OCI-M2 (cell line): ENCODE data around the gene CORIN.
"Not testable (repeated sequence)": the region's sequence is repeated elsewhere in the genome, so short reads cannot be mapped to it uniquely, and the experiment has no call there.

Source experiments
- DNase-seq: peaks from one replicate; lab custom pipeline; 2025; ENCODE audit not compliant: unreplicated experiment; lab: John Stamatoyannopoulos, UW

The CORIN gene

GRCh38 chr4:47771020-47771419, 66.8 kb downstream of the CORIN start:
- no peak for DNase-seq

GRCh38 chr4:47767956-47768355, 69.9 kb downstream of the CORIN start:
- not testable (repeated sequence) for DNase-seq

DNA sequence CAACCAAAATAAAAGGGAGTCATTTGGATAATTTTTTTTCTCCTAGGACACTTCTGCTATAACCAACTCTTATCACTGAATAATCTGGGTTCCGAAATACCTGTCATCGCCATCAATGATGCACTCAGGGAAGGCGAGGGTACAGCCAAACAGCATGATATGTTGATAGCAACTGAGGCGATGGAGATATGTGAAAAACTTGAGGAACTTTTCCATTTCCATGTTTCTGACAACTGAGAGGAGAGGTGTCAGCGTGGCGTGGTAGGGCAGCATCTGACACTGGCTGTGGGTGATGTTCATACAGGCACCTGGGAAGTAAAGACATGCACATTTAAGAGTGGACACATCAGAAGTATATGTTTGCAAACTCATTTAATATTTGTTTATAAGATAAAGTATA, 74.6 kb downstream of the CORIN start:
- DNase-seq, result no peak

DNA sequence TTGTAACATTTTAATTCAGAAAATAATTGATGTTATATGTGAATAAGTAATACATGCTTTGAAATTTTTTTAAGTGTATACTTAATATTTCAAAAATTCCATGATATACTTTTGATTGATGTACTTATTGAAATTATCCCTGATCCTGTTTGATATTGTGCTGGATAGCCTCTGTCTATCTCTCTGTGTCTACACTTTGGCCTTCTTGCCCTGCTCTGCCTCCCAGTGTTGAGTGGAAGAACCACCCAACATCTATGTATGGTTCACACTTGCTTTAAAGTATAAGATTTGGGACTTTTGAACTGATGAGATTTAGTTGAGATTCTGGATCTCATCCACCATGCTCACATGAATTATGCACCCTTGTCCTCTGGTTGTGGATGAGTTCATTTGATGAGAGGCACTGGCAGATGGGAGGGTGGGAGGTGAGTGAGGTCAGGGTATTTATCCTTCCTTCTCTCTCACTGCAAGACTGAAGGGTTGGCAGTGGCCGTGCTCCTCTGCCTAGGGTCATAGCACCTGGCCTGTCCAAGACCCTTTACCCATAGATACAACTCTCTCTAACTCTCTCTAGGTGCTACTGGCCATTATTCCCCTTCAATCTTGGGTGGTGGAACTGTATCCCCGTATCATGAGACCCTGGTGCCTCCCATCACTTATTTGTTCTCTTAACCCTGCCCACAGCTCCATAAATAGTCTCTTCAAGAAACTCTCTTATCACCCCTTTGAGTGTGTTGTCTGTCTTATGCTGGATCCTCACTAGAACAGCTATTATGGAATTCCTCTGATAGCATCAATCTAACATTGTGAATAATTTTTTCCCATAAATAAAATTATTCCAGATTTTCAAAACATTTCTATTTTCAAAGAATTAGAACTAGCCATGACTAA, 75.2 kb downstream of the CORIN start:
- no peak for DNase-seq

DNA sequence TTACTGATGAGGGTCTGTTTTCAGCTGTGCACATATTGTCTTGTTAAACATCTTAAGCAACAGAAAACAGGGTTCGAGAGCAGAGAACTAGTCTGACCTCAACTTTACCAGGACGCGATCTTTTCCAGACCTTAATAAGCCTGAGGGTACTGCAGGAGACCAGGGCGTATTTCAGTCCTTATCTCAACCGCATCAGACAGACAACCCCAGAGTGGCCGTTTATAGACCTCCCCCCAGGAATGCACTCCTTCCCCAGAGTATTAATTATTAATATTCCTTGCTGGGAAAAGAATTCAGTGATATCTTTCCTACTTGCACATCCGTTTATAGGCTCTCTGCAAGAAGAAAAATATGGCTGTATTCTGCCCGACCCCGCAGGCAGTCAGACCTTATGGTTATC, 84.6 kb downstream of the CORIN start:
- not testable (repeated sequence) for DNase-seq

DNA sequence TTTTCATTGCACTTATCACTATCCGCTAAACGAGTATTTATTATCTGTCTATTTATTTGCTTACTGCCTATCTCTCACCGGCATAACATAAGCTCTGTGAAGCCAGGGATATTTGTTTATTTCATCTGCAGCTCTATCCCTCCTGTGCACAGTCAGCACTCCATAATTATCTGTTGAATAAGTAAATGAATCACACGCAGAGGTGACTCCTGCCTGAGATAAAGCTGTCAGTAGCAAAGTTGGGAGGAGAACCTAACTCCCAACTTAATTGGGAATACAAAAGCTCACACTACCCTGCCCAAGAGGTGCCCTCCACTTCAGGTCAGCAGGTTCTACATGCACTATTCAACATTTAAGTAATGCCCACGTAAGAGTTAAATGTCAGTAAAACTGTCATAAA, 85.7 kb downstream of the CORIN start:
- no peak for DNase-seq

DNA sequence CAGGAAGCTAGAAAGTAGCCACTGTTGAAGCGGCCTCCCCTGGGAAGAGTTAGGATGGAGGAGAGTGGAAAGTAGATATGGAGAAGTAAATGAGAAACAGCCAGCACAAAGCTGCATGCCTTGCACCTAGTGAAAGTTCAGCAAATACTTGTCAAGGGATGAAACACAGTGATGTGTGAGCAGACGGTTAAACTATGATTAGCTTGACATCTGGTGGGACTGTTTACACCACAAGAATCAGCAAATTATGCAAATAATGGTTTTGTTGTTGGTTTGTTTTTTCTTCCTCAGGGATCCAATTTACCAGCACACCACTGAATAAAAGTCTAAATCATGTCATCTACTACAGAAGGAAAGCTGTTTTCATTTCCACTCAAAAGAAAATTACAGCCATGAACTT, 87.1 kb downstream of the CORIN start:
- DNase-seq, result no peak

GRCh38 chr4:47749858-47750257, 88.0 kb downstream of the CORIN start:
- no peak for DNase-seq

GRCh38 chr4:47749060-47749459, 88.8 kb downstream of the CORIN start:
- no peak for DNase-seq

DNA sequence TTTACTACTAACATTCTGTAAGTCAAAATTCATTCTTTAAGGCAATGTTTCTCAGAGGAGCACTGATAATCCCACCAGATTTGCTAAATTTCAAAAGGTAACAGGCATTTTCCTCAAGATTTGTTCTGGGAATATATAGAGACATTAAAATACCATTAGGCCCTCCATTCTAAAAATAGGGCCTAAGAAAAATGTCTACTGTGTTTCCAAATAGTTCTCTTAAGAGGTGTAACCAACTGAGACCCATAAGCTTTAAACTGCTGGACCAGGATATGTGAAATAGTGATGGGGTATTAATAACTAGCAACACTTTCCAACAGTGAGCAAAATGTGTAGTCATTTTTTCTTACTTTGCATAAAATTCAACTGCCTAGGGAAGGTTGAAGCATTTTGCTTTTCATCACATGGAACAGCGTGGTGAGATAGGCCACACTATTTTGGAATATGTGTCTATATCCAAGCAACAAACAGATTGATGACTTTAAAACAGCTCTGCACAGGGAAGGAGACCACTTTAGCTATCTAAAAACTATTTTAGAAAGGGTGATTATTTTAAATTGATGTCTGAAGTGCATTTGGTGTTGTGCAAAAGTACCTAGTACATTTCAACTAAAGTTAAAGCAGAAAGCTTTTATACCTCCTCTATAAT, 89.9 kb downstream of the CORIN start:
- no peak for DNase-seq

DNA sequence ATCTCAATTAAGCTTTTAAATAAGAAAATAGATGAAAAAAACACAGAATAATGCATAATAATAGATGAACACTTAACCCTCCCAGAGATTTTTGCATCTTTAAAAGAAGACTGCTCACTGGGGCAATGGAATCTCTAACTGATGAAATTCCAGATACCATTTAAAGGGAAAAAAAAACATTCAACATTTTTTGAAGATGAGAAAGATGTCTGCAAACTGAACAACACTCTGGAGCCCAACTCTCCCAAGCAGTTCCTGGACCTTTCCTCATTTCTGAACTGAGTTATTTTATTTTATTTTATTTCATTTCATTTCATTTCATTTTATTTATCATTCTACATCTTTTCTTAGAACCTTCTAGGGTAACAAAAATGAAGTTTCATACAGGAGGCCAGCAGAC, 90.7 kb downstream of the CORIN start:
- no peak for DNase-seq

DNA sequence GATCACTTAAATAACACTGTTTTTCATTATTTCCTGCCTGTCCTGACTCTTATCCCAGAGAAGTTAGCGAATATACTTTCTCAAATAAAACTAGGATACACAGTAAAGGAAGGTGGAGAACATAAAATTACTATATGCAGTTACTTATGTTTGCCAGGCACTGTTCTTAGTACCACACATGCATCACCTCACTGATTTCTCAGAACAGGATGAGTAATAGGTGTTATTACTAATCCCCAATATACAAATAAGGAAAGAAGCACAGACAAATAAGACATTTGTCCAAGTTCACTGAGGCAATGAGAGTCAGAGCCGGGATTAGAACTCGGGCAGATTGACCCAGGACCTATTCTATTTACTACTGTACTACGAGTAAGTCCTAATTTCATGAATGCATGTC, 91.7 kb downstream of the CORIN start:
- no peak for DNase-seq

- no peak for DNase-seq
Measured at GRCh38 chr4:47744843-47745382, 93.0 kb downstream of the CORIN start.

DNA sequence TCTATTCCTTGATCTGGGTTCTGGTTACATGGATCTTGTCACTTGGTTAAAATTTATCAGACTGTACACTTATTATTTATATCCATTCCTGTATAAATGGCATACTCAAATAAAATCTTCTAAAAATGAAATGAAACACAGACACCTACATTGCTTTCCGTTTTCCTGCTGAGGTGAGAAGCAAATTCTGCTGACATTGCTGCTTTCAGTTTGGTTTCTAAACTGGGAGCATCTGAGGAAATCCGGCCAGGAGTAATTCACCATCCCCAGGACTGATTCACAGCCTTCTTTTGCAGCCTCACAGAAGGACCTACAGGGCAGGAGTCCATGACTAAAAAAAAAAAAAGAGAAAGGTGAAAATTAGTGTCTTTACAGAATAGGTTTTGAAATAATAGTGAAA, 93.6 kb downstream of the CORIN start:
- DNase-seq, result no peak

DNA sequence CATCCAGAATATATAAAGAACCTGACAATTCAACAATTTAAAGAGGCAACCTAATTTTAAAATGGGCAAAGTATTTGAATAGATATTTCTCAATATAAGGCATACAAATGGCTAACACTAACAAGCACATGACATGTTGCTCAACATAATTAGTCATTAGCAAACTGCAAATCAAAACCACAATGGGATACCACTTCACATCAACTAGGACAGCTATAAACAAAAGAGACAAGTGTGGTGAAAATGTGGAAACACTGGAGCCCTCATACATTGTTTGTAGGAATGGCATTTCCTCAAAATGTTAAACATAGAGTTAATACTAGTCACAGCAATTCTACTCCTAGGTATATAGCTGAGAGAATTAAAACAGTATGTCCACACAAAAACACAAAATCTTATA, 96.7 kb downstream of the CORIN start:
- DNase-seq, result no peak

DNA sequence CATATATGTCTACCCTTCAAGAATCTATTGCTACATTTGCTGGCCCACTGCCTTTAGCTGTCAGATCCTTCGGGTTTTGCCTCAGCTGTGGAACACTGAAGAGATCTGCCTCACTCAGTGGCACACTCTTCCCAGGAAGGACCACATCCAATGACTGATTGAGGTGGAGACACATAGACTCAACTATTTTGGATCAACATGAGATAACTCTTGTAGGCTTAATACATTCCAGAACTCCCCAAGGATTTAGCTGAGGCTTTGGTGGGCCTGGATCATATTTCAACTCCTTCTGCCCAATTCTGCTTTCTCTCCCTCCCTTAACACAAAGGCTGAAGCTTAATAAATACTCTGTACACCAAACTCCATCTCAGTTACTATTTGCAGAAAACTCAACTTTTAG, 100.5 kb downstream of the CORIN start:
- no peak for DNase-seq

GRCh38 chr4:47736555-47736954, 101.3 kb downstream of the CORIN start:
- no peak for DNase-seq

DNA sequence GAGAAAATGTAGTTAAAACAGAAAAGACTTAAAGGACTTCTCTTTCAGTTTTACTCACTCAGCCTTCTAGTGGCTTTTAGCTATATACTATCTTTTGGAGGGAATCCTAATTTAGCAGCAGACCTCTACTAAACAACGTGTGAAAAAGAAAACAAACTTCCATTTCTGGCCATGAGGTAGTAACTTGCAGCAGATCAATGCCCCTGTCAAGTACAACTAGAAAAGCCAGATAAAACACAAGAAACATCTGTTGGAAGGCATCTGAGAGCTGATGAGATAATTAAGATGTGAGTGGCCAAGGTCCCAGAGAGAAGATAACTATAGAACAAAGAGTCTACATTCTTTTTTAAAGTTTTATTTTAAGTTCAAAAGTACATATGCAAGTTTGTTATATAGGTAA, 101.7 kb downstream of the CORIN start:
- no peak for DNase-seq

DNA sequence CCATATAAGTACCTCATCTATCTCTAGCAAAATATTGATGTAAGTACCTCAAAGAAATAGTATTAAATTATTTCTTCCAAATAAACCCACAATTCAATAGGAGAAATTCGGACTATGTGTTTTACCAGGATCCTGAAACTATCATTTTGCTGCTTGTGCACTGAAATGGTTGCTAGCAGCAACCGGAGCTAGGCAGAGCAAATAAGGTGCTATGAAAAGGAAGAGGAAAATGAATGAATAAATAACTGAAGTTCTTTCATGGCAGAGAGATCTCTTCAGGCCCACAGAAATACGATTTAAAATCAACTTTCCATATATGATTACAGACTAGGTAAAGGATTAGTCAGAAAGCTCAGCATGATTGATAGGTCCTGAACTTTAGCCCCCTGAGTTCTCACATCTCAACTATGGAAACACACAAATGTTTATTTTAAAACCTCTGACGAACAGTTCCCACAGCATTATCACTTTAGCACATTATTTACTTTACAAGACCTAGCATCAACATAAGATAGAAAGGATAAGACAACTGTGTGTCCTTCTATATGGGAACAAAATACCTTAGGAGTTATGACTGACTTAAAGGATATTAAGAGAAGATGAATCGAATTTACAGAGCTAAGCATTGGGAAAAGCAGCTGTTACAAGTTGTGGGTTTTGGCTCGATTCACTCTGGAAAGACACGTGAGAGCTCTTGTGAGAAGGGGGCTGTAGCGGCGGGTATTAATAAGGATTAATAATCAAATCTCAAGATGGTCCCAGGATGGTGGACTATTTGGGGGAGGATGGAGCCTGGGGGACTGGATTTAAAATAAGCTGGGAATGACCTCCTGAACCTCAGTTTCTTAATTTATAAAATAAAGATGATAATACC, 104.3 kb downstream of the CORIN start:
- no peak for DNase-seq

DNA sequence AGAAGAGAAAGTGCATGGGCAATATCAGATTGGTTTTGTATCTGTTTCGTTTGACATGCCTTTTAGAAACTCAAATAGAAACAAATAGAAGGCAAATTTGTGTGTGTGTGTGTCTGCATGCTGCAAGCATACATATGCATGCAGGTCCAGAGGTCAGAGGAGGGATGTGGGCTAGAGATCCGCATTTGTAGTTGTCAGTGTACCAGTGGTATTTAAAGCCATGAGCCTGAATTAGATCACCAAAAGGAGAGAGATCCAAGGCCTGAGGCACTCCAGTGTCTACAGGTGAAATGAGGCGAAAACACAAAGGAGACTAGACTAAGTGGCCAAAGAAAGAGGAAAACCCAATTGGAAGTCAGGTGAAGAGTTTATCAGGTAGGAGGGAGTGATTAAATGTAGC, 106.7 kb downstream of the CORIN start:
- no peak for DNase-seq

- no peak for DNase-seq
Measured at GRCh38 chr4:47729131-47729680, 108.7 kb downstream of the CORIN start.
